Measurements from ENCODE around the gene SEC14L5.

The SEC14L5 gene

DNA sequence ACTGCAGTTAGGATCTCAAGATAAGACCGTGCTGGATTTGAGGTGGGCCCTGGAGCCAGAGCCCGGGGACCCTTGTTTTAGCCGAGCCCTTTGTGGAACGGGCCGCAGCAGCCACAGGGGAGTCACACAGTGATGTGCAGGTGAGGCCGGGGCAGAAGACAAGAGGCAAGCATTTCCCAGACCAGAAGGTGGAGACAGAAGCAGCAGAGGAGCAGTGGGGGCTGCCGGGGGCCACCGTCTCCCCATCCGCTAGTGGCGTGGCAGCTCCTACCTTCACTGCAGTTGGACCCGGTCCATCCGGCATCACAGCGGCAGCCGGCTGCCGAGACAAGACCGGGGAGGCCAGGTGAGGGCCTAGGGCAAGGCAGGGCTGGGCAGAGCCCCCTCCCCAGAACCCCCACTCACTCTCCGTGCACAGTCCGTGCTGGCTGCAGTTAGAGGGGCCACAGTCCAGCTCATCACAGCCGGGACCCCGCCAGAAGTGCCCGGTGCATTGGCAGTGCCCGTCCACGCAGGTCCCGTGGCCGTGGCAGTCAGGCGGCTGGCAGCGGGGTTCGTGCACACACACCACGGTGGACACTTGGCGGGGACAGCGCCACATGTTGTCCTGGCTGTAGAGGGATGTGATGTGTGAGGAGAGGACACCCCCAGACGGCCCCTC lies 69.6 kb downstream of the SEC14L5 start:
- H3K4me3 ChIP-seq (ENCODE audit: low read depth, low read length) = no peak overlapping the region
- no peak for DNase-seq (ENCODE audit: low read depth)
- TF ChIP-seq, protein P1, sequence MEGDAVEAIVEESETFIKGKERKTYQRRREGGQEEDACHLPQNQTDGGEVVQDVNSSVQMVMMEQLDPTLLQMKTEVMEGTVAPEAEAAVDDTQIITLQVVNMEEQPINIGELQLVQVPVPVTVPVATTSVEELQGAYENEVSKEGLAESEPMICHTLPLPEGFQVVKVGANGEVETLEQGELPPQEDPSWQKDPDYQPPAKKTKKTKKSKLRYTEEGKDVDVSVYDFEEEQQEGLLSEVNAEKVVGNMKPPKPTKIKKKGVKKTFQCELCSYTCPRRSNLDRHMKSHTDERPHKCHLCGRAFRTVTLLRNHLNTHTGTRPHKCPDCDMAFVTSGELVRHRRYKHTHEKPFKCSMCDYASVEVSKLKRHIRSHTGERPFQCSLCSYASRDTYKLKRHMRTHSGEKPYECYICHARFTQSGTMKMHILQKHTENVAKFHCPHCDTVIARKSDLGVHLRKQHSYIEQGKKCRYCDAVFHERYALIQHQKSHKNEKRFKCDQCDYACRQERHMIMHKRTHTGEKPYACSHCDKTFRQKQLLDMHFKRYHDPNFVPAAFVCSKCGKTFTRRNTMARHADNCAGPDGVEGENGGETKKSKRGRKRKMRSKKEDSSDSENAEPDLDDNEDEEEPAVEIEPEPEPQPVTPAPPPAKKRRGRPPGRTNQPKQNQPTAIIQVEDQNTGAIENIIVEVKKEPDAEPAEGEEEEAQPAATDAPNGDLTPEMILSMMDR (IDR thresholded peaks at IDR 0.05; ENCODE audit: insufficient read depth, low read depth, low read length, missing control alignments) = no peak

- no peak overlapping the region for H3K4me3 ChIP-seq (ENCODE audit: low read depth, low read length)
- DNase-seq (ENCODE audit: low read depth) = no peak
- TF ChIP-seq, protein P1 (IDR thresholded peaks at IDR 0.05; ENCODE audit: insufficient read depth, low read depth, low read length, missing control alignments) = no peak
Measured at GRCh38 chr16:5028950-5029475, 70.9 kb downstream of the SEC14L5 start.

DNA sequence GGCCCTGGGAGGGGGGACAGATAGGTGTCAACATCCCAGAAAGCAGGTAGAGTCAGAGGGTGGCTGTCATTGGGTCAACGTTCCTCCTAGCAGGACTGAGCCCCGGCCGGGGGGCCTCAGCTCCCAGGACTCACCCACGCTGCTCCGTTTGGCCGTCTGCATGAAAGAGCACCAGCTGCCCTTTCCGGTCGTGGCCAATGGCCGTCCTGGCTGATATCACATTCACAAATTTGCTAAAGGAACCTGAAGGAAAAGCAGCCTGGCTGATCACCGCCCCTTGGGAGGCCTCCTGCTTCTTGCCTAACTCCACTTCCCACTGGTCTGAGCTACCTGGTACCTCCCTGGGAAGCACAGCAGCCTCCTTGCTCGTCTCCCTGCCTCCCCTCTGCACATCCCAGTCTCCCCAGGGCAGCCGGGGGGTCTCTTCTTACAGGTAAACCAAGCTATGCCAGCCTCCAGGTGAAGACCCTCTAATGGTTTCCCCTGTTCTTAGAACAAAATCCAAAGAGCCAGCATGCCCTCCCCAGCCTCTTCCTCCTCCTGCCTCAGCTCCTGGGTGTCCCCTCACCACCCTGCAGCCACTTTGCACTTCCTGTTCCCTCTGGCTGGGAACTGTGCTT lies 72.2 kb downstream of the SEC14L5 start:
- TF ChIP-seq, protein P1 (IDR thresholded peaks at IDR 0.05; ENCODE audit: insufficient read depth, low read depth, low read length, missing control alignments) = no peak
- DNase-seq (ENCODE audit: low read depth) = no peak
- H3K4me3 ChIP-seq (ENCODE audit: low read depth, low read length) = no peak overlapping the region

GRCh38 chr16:5031601-5032000 lies 73.5 kb downstream of the SEC14L5 start:
- no peak for DNase-seq (ENCODE audit: low read depth)
- TF ChIP-seq, protein P1 (IDR thresholded peaks at IDR 0.05; ENCODE audit: insufficient read depth, low read depth, low read length, missing control alignments) = no peak
- H3K4me3 ChIP-seq (ENCODE audit: low read depth, low read length) = no peak overlapping the region

- no peak for DNase-seq (ENCODE audit: low read depth)
- TF ChIP-seq, protein P1 (IDR thresholded peaks at IDR 0.05; ENCODE audit: insufficient read depth, low read depth, low read length, missing control alignments) = no peak
- peak overlapping the region; percentile 51 for H3K4me3 ChIP-seq (ENCODE audit: low read depth, low read length)
Measured at GRCh38 chr16:5032748-5033167, 74.6 kb downstream of the SEC14L5 start.

DNA sequence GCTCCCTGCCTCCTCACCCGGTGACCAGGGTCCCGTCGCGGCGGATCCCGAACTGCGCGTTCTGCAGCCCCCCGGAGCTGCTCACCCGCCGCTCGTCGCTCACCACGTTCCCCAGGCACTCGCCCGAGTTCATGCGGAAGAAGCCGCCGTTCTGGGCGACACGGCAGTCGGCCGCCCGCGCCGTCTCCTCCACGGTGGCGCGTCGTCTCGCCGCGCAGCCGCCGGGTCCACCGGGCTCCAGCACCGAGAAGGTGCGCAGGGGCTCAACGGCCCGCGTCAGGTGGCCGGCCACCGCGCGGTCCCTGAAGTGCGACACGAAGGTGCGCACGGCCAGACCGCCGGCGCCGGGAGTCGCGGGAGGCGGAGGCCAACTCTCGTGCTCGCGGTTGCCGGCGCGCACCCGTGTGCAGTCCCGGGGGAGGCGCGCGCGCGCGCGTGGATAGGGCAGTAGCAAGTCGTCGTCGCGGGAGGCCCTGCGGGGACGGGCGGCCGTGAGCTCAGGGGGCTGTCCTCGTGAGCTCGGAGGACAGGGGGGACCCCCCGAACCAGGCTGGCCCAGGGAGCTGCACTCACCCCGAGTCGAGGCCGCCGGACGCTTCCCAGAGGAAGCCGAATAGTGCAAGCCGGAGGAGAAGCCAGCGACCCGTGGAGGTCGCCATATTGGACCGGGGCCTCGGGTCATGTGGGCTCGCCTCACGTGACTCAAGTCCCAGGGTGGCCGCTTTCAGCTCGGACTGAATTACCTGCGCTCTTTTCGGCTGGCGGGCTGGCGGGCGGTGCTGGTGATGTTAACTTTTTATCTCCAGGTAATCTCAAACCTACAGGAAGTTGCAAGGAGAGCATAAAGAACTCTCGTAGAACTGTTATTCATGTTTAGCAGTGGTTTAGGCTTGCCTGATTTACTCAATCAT lies 75.4 kb downstream of the SEC14L5 start, which contains the start of gene NAGPA:
Gene NAGPA, minus strand, starts transcription at position 680 of the 911 bp plus-strand sequence. Its CDS starts 21 bp downstream, at position 659.
- peak within 1 kb of the TSS; percentile 51 for H3K4me3 ChIP-seq (ENCODE audit: low read depth, low read length)
- TF ChIP-seq, protein P1 (IDR thresholded peaks at IDR 0.05; ENCODE audit: insufficient read depth, low read depth, low read length, missing control alignments) = no peak
- peak; percentile 90 for DNase-seq (ENCODE audit: low read depth)

Data from GM12865 (cell line).